GM21360 (cell line): ENCODE results near the gene UBA1.

Source experiments
- ATAC-seq: cut with Tn5 transposase; IDR thresholded peaks from one replicate; pipeline ENCODE4 v1.9.1; 2021; ENCODE audit warnings: mild to moderate bottlenecking, moderate library complexity; ENCODE audit not compliant: unreplicated experiment

UBA1 gene

DNA sequence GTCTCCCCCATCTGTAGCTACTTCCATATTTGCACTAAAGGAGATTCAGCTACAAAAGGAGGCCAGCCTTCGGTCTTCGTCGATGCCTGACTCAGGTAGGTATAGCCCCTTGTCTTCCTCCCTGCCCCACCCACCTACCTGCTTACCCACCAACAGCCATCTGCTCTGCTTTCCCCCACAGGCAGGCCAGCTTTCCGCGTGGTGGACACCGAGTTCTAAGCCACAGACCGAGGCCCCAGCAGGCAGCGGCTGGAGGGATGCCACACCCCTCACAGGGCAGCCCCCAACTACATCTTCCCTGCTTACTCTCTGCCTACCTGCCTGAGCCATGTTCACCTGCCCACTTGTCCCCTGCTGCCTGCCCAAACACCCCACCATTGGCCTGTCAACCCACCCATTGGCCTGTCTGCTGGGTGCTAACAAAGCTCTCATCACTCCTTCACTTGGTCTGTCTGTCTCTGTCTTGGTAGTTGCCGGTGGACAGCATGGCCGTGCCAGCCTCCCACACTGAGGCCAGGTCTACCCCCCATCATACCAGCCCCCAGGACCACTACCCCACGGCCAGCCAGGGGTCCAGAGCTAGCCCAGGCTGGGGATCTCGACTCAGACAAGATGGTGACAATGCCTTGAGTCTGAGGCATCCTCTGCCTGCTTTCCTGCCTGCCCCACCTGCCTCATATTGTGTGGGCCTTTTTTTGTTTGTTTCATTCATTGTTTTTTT lies 35.1 kb downstream of the UBA1 start:
- no peak for ATAC-seq

DNA sequence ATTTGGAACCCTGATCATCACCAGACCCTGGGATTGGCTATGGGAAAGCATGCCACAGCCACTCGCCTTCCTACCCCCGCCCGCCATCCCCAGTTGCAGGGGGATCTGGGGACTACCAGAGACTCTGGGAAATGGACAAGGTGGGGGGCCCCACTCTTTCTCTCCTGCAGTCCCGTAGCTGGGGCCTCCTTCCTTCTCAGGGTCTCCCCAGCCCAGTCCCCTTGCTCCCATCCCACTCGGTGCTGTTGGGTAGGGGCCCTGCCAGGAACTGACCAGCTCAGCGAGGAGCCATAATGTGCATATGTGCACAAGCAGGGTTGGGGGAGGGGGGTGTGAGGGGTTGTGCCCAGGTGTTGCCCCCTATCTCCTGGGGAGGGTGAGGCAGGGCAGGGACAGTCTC lies 35.8 kb downstream of the UBA1 start:
- no peak for ATAC-seq

DNA sequence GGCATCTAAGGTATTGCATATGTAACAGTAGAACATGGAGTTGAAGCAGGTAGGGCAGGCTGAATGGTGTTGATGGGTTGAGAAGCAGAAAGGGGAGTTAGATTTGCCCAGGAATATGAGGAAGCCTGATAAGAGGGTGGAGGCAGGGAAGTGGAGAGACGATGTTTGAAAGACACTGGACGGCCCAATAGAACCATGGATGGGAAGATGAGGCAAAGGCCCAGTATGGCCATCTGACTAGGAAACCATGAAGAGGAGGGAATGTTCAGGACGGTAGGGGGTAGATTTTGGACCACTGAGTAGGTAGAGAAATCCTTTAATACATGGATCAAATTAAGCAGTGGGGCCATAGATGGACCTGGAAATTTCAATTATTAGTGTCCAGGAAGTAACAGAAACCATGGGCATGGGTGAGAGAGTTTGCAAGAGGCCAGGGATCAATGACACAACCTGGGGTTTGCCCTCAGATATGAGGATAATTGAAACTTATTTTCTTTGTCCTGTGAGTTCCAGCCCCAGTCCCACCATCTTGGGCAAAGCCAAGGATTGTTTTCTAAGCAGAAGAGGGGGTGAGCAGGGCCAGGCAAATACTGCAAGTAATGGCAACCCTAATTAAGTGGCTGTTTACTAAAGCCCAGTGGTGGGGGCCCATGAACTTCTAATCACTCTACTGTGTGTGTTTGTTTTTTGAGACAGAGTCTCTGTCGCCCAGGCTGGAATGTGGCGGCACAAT lies 36.7 kb downstream of the UBA1 start:
- no peak for ATAC-seq

DNA sequence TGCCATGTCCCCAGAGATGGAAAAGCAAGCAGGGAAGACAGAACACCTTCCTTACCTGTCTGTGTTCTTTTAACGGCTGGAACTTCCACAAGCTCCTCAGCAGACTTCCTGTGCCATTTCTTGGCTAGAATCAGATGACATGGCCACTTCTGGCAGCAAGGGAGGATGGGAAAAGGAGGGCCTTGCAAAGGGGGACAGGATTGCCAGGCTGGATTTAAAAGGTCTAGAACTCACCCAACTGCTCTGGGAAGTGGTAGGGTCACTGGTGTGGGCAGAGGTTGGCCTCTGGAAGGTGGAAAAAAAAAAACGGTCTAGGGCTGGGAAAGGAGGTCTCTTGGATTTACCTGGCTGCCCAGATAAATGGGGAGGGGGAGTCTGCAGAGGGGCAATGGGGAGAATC lies 37.5 kb downstream of the UBA1 start:
- ATAC-seq: no peak

DNA sequence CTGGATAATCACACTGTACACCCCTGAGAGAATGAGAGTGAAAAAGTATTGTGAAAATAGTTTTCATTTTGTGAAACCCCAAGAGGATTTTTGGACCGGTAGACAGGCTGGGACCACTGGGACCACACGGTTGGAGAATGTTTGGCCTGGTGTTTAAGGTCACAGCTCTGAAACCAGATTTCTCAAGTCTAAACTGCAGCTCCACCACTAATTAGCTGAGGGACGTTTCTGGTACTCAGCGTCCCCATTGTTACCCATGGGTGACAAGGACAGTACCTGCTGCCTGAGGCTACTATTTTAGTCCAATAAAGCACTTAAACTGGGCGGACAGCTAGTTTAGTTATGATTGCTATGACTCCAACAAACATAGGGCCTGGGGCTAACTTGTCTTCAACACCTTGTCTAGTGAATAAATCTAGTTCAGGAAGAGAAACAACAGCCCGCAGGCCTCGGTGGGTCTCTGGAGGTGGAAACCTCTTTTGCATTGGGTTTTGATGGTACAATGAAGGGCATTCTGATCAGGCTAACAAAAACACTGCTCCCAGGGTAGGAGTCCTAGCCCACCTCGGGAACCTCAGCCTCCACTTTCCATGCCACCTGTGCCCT lies 38.7 kb downstream of the UBA1 start:
- ATAC-seq: no peak

DNA sequence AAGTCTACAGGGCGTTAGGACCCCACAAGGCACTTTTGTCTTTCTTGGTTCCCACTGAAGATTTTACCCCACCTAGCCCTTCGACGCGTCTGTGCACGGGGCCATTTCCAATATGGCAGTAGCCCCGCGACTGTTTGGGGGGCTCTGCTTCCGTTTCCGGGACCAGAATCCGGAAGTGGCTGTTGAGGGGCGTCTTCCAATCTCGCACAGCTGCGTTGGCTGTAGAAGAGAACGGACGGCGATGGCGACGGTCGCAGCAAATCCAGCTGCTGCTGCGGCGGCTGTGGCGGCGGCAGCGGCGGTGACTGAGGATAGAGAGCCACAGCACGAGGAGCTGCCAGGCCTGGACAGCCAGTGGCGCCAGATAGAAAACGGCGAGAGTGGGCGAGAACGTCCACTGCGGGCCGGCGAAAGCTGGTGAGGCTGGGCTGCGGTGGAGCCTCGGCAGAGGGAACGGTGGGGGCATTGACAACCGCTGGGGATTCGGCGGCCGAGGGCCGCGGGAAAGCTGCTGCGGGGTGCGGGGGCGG lies 39.2 kb downstream of the UBA1 start, which contains the start of gene USP11:
TSS of gene USP11 (plus strand) at position 207 of the 530 bp plus-strand sequence. CDS start at position 242, 35 bp downstream.
- peak; percentile 7 for ATAC-seq

DNA sequence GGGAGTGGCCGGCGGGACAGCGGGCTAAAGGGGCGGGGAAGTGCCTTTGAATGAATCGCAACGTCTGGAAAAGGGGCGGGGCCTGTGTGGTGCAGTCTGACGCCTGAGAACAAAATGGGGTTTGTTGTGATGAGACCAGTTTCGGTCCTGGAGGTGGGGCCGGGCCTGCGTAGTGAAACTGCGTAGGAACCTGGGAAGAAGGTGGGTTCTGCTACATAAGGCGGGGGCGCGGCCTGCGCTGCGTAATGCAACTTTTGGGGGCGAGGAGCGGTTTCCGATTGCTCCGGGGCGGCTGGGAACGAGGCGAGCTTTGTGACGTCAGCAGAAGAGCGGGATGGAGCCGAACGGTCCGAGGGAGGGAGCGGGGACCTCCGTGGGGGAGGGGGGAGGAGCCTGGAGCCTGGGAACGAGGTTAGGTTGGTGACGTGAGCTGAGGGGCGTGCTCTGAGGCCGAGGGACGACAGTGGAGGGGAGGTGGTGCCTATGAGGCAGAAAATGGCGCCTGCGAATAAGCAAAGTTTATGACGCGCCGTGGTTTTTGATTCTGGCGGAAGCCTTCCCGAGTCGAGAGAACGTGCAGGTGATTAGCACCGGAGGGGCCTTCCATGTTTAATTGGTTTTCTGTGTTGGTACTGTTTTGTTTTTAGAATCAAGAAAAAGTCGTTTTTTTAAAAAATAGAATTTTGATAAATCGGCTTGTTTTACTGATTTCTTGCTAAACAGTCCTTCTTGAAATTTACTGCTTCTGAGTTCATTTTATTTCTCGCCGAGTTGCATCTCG lies 39.9 kb downstream of the UBA1 start:
- ATAC-seq: peak; percentile 82

DNA sequence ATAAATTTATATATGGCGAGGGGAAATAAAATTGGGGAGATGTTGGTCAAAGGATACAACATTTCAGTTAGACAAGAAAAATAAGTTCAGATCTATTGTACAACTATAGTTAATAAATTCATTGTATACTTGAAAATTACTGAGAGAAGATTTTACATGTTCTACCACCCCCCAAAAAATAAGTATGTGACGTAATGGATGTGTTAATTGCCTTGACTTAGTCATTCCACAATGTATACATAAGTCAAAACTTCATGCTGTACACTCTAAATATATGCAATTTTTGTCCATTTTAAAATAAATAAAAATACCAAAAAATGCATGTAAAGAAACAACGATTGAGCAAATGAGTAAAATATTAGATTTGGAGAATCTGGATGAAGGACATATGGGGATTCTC lies 41.0 kb downstream of the UBA1 start:
- ATAC-seq: no peak

DNA sequence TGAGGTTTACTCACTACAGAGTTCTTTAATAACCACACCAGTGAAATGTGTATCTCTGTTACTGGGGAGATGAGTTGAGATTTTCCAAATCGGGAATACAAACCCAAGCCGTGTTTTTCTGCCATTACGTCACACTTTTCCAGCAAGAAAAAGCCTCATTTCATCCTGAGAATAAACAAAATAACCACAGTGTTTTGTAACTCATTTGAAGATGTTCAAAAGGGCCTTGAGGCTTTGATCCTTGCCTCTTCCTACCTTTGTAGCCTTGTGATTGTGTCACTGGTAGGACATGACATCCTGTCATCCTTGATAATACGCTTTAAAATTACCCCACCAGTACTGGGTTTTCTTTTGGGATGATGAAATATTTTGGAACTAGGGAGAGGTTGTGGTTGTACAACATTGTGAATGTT lies 42.1 kb downstream of the UBA1 start:
- no peak for ATAC-seq

DNA sequence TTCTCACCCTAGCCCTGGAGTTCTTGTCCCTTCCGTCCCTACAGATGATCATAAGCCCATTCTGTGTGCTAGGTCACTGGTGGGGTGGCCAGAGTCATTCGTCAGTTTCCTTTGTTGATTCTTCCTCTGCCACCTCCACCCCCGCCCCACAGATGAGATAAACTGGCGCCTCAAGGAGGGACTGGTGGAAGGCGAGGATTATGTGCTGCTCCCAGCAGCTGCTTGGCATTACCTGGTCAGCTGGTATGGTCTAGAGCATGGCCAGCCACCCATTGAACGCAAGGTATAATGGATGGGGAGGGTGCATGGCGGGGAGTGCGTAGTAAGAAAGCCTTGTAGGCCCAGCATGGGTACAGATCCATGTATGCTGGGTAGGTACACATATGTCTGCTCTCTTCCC lies 45.6 kb downstream of the UBA1 start:
- no peak for ATAC-seq

DNA sequence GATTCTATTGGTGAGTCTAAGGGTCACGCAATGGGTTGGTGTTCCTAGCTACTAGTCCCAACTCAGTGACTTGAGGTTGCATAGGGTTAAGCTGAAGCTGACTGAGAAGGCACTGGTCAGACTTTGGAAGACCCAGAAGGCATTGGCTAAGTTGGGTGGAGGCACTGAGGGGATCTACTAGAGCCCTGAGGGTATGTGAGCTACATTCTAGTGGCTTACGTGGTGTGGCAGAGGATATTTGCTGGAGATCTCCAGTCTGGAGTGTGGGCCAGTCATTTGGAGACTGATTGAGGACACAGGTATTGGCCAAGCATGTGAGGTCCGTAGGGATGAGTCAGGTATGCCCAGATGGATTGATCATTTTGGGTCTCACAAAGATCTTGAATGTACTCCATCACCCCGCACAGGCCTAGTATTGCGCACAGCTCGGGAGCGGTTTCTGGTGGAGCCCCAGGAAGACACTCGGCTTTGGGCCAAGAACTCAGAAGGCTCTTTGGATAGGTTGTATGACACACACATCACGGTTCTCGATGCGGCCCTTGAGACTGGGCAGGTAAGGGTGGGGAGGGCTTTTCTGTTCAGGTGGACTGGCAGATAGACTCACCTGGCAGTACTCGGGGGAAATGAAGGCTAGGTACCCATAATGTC lies 46.4 kb downstream of the UBA1 start:
- no peak for ATAC-seq

DNA sequence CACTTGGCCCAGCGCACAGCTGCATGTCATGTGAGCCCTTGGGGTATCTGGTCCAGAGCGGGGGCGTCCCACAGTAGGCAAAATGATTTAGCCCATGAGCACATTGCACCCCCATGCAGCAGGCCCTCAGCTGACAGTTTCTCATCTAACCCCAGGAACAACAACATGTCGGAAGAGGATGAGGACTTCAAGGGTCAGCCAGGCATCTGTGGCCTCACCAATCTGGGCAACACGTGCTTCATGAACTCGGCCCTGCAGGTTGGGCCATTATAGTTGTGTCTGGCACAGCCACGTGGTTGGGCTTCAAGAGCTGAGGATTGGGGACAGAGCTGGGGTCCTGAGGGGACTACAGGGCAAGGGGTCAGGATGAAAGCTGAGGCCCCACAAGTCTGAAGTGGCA lies 47.0 kb downstream of the UBA1 start:
- ATAC-seq: no peak

DNA sequence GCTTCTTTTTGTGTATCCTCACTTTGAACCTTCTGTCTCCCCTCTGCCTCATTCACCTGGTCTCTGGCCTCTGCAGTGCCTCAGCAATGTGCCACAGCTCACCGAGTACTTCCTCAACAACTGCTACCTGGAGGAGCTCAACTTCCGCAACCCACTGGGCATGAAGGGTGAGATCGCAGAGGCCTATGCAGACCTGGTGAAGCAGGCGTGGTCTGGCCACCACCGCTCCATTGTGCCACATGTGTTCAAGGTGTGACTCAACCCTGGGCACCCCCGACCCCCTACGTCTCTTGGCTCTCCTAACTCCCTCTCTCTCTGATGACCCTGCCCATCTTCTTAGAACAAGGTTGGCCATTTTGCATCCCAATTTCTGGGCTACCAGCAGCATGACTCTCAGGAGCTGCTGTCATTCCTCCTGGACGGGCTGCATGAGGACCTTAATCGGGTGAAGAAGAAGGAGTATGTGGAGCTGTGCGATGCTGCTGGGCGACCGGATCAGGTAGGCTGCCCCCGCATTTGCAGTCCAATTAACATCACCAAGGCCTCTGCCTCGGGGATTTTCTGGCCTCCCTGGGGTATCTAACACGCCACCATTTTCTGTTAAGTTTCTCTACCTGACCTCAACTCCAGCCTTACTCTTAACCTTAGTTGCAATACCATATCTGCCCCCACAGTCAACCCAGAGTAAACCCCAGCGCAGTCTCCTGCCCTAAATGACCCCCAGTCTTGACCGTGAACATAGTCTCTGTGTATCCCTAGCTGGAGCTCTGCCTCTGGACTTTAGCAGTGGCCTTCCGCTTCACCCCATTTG lies 47.8 kb downstream of the UBA1 start:
- ATAC-seq: no peak

DNA sequence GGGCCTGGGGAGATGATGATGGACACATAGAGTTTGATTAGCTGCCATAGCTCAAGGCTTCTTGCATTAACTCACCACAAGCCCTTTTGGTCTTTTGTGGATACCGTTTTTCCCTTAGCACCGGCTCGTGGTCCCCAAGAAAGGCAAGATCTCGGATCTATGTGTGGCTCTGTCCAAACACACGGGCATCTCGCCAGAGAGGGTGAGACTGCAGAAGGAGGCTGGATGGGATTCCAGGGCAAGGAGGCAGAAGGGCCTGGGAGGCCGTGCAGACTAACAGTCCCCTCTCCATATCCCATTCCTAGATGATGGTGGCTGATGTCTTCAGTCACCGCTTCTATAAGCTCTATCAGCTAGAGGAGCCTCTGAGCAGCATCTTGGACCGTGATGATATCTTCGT lies 48.7 kb downstream of the UBA1 start:
- ATAC-seq: no peak

DNA sequence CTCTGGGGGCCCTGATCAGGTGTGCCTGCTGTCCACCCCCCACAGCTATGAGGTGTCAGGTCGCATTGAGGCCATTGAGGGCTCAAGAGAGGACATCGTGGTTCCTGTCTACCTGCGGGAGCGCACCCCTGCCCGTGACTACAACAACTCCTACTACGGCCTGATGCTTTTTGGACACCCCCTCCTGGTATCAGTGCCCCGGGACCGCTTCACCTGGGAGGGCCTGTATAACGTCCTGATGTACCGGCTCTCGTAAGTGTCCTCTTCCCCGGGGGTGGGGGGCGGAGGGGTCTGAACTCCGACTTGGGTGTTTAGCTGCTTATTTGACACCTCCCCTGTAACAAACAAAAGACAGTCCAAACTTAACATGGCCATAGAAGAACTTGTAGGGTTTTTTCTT lies 49.7 kb downstream of the UBA1 start:
- no peak for ATAC-seq

DNA sequence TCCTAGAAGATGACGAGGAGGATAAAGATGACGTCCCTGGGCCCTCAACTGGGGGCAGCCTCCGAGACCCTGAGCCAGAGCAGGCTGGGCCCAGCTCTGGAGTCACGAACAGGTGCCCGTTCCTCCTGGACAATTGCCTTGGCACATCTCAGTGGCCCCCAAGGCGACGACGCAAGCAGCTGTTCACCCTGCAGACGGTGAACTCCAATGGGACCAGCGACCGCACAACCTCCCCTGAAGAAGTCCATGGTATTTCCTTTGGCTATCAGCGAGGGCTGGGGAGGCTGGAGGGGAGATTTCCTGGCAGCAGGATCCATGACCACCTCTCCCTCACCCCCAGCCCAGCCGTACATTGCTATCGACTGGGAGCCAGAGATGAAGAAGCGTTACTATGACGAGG lies 51.0 kb downstream of the UBA1 start:
- no peak for ATAC-seq

DNA sequence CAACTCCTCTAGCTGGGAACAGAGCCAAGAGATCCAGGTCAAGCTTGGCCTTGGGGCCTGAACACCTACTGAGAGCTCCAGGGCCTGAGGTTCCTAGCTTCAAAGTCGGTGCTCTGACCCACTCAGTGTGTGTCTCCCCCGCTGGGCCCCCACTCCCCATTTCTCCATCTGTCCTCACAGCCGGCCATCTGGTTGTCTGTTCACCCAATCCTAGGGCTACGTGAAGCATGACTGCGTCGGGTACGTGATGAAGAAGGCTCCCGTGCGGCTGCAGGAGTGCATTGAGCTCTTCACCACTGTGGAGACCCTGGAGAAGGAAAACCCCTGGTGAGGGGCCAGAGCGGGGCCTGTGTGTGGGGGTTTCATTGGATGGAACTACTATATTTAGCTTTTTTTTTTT lies 51.5 kb downstream of the UBA1 start:
- no peak for ATAC-seq

DNA sequence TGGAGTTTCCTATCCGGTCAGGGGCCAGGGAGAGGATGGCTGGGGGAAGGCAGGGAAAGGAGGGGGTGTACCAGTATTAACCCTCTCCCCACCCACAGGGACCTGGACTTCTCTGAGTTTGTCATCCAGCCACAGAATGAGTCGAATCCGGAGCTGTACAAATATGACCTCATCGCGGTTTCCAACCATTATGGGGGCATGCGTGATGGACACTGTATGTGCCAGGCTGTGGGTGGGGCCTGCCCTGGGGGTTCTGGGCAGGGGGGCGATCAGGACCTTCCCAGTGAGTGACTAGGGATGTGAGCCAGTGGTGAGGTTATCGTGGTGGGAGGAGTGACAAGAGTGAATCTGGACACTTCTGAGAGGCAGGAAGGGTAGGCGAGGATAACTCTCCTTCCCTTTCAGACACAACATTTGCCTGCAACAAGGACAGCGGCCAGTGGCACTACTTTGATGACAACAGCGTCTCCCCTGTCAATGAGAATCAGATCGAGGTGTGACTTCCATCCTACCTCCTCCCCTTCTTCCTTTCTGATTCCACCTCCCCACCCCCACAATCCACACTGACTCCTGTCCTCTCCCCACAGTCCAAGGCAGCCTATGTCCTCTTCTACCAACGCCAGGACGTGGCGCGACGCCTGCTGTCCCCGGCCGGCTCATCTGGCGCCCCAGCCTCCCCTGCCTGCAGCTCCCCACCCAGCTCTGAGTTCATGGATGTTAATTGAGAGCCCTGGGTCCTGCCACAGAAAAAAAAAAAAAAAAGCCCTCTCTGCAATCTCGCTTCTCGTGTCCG lies 53.8 kb downstream of the UBA1 start:
- no peak for ATAC-seq

DNA sequence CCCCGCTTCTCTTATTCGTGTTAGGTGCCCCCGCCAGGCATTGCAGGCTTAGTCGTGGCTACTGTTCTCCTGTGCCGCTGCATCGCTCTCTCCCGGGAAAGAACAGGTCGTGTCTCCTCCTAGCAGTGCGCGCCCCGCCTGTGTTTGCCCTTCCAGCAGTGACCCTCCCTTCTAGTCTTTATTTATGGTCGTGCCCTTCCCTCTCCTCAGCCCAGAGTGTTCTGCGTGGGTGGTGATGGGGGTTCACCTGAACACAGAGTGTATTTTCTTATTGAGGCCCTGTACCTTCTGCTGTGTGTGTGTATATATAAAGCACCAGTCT lies 54.3 kb downstream of the UBA1 start:
- no peak for ATAC-seq
